SK-N-SH (cell line): ENCODE measurements around the gene C16orf96. TPM values are rescaled to one million over a fixed set of nuclear protein-coding genes. Genes with fewer than 3 reads are reported as not detected.
A peak's percentile ranks its signal among the peaks of the same experiment; 100 is the strongest.

ENCODE experiments used
- CTCF ChIA-PET: fragments of 300-600, 350-600 bp; formaldehyde crosslinking; extraction: SDS; loops from one replicate; lab custom pipeline; 2021; lab: Yijun Ruan, JAX
- POLR2A ChIA-PET: fragments of 350-600 bp; sonication (Branson Sonifier 250); formaldehyde crosslinking; extraction: SDS; loops from one replicate; lab custom pipeline; 2020; ENCODE audit warnings: antibody characterized with exemption, inconsistent platforms; lab: Yijun Ruan, JAX
- DNase-seq: peaks from one replicate; pipeline ENCODE4 v3.0.0; 2012
- H2AFZ ChIP-seq: fragments of 200-600 bp; sonication (generic); 2 replicates; pipeline ENCODE4 v1.8.1; 2016; ENCODE audit warnings: antibody characterized with exemption, mild to moderate bottlenecking, low read depth
- H3F3A ChIP-seq: fragments of 200-600 bp; sonication (generic); replicated peaks from 2 replicates; pipeline ENCODE3; 2016; ENCODE audit warnings: antibody characterized with exemption, mild to moderate bottlenecking; ENCODE audit not compliant: insufficient read depth
- H3K27ac ChIP-seq, 2 experiments: fragments of 200-500 bp in 1 of 2; fragments of 200-600 bp in 1 of 2; sonication (Bioruptor generic) in 1 of 2; sonication (generic), shearing (Covaris generic) in 1 of 2; 2 replicates each; pipeline versions ENCODE4 v1.5.1 to v1.6.1; 2014 to 2016; ENCODE audit warnings: low read depth in 2 of 2, inconsistent platforms in 1 of 2, low read length in 1 of 2, mild to moderate bottlenecking in 1 of 2, mixed read lengths in 1 of 2
- H3K27me3 ChIP-seq: fragments of 200-600 bp; sonication (generic), shearing (Covaris generic); 2 replicates; pipeline ENCODE4 v1.6.1; 2016; ENCODE audit warnings: mixed run types; ENCODE audit not compliant: insufficient read depth
- H3K36me3 ChIP-seq, 2 experiments: fragments of 200-500 bp in 1 of 2; fragments of 200-600 bp in 1 of 2; sonication (Bioruptor generic) in 1 of 2; sonication (generic) in 1 of 2; replicated peaks in 1 of 2; 2 replicates each; pipeline versions ENCODE3 to v1.5.1; 2014 to 2016; ENCODE audit warnings: low read length in 1 of 2, mild to moderate bottlenecking in 1 of 2; ENCODE audit not compliant: insufficient read depth in 2 of 2, control insufficient read depth in 1 of 2
- H3K4me1 ChIP-seq, 2 experiments: fragments of 200-500 bp in 1 of 2; fragments of 200-600 bp in 1 of 2; sonication (Bioruptor generic) in 1 of 2; sonication (generic), shearing (Covaris generic) in 1 of 2; 2 replicates each; pipeline versions ENCODE4 v1.5.1 to v1.6.1; 2014 to 2016; ENCODE audit warnings: low read depth in 1 of 2, low read length in 1 of 2, mixed run types in 1 of 2; ENCODE audit not compliant: insufficient read depth in 2 of 2, control insufficient read depth in 1 of 2
- H3K4me2 ChIP-seq: fragments of 200-600 bp; sonication (generic), shearing (Covaris generic); 2 replicates; pipeline ENCODE4 v1.6.1; 2017; ENCODE audit warnings: mixed run types
- H3K4me3 ChIP-seq, 2 experiments: fragments of 200-500 bp in 1 of 2; fragments of 200-600 bp in 1 of 2; sonication (Bioruptor generic) in 1 of 2; sonication (generic), shearing (Covaris generic) in 1 of 2; 2 replicates each; pipeline versions ENCODE4 v1.5.1 to v1.8.1; 2014 to 2016; ENCODE audit warnings: low read depth in 2 of 2, inconsistent platforms in 1 of 2, low read length in 1 of 2, mild to moderate bottlenecking in 1 of 2, mixed read lengths in 1 of 2, moderate library complexity in 1 of 2
- H3K79me2 ChIP-seq: fragments of 200-600 bp; sonication (generic); 2 replicates; pipeline ENCODE4 v1.8.1; 2017; ENCODE audit warnings: mild to moderate bottlenecking; ENCODE audit not compliant: insufficient read depth
- H3K9ac ChIP-seq: fragments of 200-600 bp; sonication (generic); 2 replicates; pipeline ENCODE4 v1.6.1; 2017; ENCODE audit warnings: mixed run types
- H3K9me2 ChIP-seq: fragments of 200-600 bp; sonication (generic); 2 replicates; pipeline ENCODE4 v1.6.1; 2017; ENCODE audit warnings: mixed run types
- H3K9me3 ChIP-seq: fragments of 200-600 bp; sonication (generic); 2 replicates; pipeline ENCODE4 v1.6.1; 2017; ENCODE audit warnings: mixed run types, mild to moderate bottlenecking, moderate library complexity
- H4K20me1 ChIP-seq: fragments of 200-600 bp; sonication (generic); 2 replicates; pipeline ENCODE4 v1.6.1; 2017; ENCODE audit warnings: mild to moderate bottlenecking, mixed run types; ENCODE audit not compliant: insufficient read depth
- CHD2 ChIP-seq: fragments of 150-350 bp; IDR thresholded peaks from 2 replicates; pipeline ENCODE4 v1.6.1; 2018; ENCODE audit warnings: low read length; ENCODE audit not compliant: partially characterized antibody
- ELF1 ChIP-seq: IDR thresholded peaks from 2 replicates; pipeline ENCODE4 v1.4.0; 2012
- EP300 ChIP-seq, 2 experiments: IDR thresholded peaks; 2 replicates each; pipeline versions ENCODE4 v1.4.0 to v1.6.1; 2012; ENCODE audit warnings: borderline replicate concordance in 1 of 2, low read depth in 1 of 2, low read length in 1 of 2
- FOSL2 ChIP-seq: IDR thresholded peaks from 2 replicates; pipeline ENCODE4 v1.4.0; 2012; ENCODE audit warnings: low read depth, mild to moderate bottlenecking, moderate library complexity, borderline replicate concordance
- FOXJ3 ChIP-seq: sonication (generic); formaldehyde crosslinking; IDR thresholded peaks from 2 replicates; pipeline ENCODE4 v1.5.1; 2020; ENCODE audit warnings: mild to moderate bottlenecking, missing genetic modification reagents
- MAX ChIP-seq: IDR thresholded peaks from 2 replicates; pipeline ENCODE4 v1.4.0; 2012; ENCODE audit warnings: low read depth
- MEF2A ChIP-seq: IDR thresholded peaks from 2 replicates; pipeline ENCODE4 v1.4.0; 2012; ENCODE audit warnings: low read depth, borderline replicate concordance
- NFIC ChIP-seq: IDR thresholded peaks from 2 replicates; pipeline ENCODE4 v1.4.0; 2012; ENCODE audit warnings: borderline replicate concordance
- POLR2AphosphoS5 ChIP-seq: IDR thresholded peaks from 2 replicates; pipeline ENCODE4 v1.6.1; 2012; ENCODE audit warnings: low read depth, low read length
- RAD21 ChIP-seq: IDR thresholded peaks from 2 replicates; pipeline ENCODE4 v1.6.1; 2012; ENCODE audit warnings: mild to moderate bottlenecking, low read length
- RXRA ChIP-seq: IDR thresholded peaks from 2 replicates; pipeline ENCODE4 v1.4.0; 2012; ENCODE audit warnings: low read depth, mild to moderate bottlenecking, borderline replicate concordance
- SIN3A ChIP-seq: IDR thresholded peaks from 2 replicates; pipeline ENCODE4 v1.6.1; 2012; ENCODE audit warnings: low read depth, mild to moderate bottlenecking, low read length, moderate library complexity, borderline replicate concordance
- SMC3 ChIP-seq: IDR thresholded peaks from 2 replicates; pipeline ENCODE4 v1.6.1; 2012; ENCODE audit warnings: low read depth, low read length, improper control_type of control experiment
- TEAD4 ChIP-seq: IDR thresholded peaks from 2 replicates; pipeline ENCODE4 v1.4.0; 2012; ENCODE audit warnings: mild to moderate bottlenecking, borderline replicate concordance; ENCODE audit not compliant: insufficient read depth
- USF1 ChIP-seq: IDR thresholded peaks from 2 replicates; pipeline ENCODE4 v1.4.0; 2012; ENCODE audit warnings: low read depth, borderline replicate concordance
- YY1 ChIP-seq: IDR thresholded peaks from 2 replicates; pipeline ENCODE4 v1.4.0; 2012; ENCODE audit warnings: low read depth, mild to moderate bottlenecking
- ZBTB33 ChIP-seq: IDR thresholded peaks from 2 replicates; pipeline ENCODE4 v1.4.0; 2012; ENCODE audit warnings: low read depth, borderline replicate concordance
- WGBS: methylation state at CpG from one replicate; pipeline ENCODE4 v1.1.6; 2017; ENCODE audit warnings: low lambda C conversion rate; 5-methylcytosine and 5-hydroxymethylcytosine counted together
- polyA plus RNA-seq, 3 experiments: library from polyadenylated mRNA; depleted of rRNA; stranded (reverse); fragments of >200 nt; gene quantifications; 2 replicates each; pipeline ENCODE4 v1.2.3, GENCODE V29; 2012
- TF ChIP-seq, protein P1 (sequence below): fragments of 200-600 bp; sonication (generic); IDR thresholded peaks from 2 replicates; pipeline ENCODE4 v1.6.1; 2017; ENCODE audit warnings: antibody characterized with exemption, mild to moderate bottlenecking, moderate library complexity

Gene C16orf96
- polyA plus RNA-seq, 1 of the 3 experiments (the other 2 are of a cell fraction): 0.05 TPM

- no peaks in the 10 kb centered on the region for H4K20me1 ChIP-seq
- no peaks in the 10 kb centered on the region for H3K27me3 ChIP-seq
- no peaks in the 10 kb centered on the region for H3F3A ChIP-seq
- H2AFZ ChIP-seq: no peak overlapping the region
- DNase-seq: peak; percentile 22
- H3K4me2 ChIP-seq: no peak overlapping the region
- no peaks in the 10 kb centered on the region for H3K9me2 ChIP-seq
- H3K36me3 ChIP-seq: no peaks in the 10 kb centered on the region
- WGBS: 76% methylated on average over 12 of the region's 16 CpGs
- H3K9me3 ChIP-seq: no peaks in the 10 kb centered on the region
- ChIA-PET POLR2A (no interaction called here), CTCF (no interaction called here)
- H3K9ac ChIP-seq: no peak overlapping the region
- no peak overlapping the region for H3K27ac ChIP-seq
- no peak overlapping the region for H3K4me3 ChIP-seq
- no peaks in the 10 kb centered on the region; a peak in 1 of 4 replicates for H3K4me1 ChIP-seq
- no peaks in the 10 kb centered on the region for H3K79me2 ChIP-seq
- TF ChIP-seq MEF2A: no peak
- no peak for TF ChIP-seq USF1
- TF ChIP-seq, protein P1, sequence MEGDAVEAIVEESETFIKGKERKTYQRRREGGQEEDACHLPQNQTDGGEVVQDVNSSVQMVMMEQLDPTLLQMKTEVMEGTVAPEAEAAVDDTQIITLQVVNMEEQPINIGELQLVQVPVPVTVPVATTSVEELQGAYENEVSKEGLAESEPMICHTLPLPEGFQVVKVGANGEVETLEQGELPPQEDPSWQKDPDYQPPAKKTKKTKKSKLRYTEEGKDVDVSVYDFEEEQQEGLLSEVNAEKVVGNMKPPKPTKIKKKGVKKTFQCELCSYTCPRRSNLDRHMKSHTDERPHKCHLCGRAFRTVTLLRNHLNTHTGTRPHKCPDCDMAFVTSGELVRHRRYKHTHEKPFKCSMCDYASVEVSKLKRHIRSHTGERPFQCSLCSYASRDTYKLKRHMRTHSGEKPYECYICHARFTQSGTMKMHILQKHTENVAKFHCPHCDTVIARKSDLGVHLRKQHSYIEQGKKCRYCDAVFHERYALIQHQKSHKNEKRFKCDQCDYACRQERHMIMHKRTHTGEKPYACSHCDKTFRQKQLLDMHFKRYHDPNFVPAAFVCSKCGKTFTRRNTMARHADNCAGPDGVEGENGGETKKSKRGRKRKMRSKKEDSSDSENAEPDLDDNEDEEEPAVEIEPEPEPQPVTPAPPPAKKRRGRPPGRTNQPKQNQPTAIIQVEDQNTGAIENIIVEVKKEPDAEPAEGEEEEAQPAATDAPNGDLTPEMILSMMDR: no peak
- no peak for TF ChIP-seq RXRA
- no peak for TF ChIP-seq TEAD4
- no peak for TF ChIP-seq ELF1
- TF ChIP-seq RAD21: no peak
- no peak for TF ChIP-seq YY1
- TF ChIP-seq POLR2AphosphoS5: no peak
- TF ChIP-seq FOSL2: no peak
- no peak for TF ChIP-seq SIN3A
- no peak for TF ChIP-seq EP300 (IDR thresholded peaks at IDR 0.05; ENCODE audit: borderline replicate concordance in 1 of 2, low read depth in 1 of 2, low read length in 1 of 2)
- no peak for TF ChIP-seq CHD2
- TF ChIP-seq SMC3: no peak
- TF ChIP-seq NFIC: no peak
These were observed 36.9 kb downstream of the C16orf96 start for GRCh38 chr16:4593086-4593485.

DNA sequence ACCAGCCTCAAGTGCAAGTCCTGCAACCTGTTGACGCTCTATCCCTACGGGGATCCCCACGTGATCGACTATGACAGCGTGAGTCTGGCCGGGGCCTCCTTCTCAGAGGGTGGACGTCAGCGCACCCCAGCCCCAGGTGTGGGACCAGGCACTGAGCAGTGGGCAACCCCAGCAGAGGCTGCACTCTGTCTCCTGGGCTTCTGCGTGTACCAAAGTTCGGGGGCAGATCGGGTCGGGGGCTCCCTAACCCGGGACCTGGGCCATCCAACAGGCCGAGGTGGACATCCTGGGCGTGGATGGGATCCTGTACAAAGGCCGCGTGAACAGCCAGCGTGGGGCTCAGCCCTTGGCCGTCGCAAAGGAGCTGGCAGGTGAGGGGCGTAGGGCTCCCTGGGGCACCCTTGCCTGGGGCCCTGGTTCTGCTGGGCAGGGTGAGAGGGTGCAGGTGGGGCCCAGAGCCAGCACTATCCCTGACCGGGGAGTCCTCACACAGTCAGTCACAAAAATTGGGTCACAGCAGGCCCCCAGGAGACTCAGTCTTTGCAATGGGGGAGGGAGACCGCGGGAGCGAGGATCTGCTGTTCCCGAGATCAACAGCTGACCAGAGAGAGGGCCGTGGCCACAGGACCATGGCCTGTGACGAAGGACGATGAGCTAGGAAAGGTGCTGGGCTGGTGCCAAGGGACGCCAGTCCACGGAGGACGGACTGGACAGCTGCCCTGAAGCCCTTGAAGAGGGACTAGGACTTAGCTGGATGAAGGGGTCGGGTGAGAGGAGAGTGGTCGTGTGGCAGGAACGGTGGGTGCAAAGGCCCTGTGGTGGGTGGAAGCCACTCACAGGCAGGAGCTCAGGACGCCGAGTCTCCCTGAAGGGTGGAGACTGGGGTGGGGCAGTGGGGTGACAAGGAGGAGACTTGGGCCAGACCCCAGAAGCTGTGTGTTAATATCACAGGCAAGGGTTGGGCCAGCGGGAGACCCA lies 38.6 kb downstream of the C16orf96 start:
- no peaks in the 10 kb centered on the region for H3K79me2 ChIP-seq
- H3K4me1 ChIP-seq: no peaks in the 10 kb centered on the region; a peak in 1 of 4 replicates
- no peak overlapping the region for H3K9ac ChIP-seq
- H3F3A ChIP-seq: no peaks in the 10 kb centered on the region
- WGBS: 76% methylated on average over 18 of the region's 38 CpGs
- DNase-seq: peak; percentile 27
- no peak overlapping the region for H2AFZ ChIP-seq
- H4K20me1 ChIP-seq: no peaks in the 10 kb centered on the region
- H3K4me2 ChIP-seq: no peak overlapping the region
- H3K27me3 ChIP-seq: no peaks in the 10 kb centered on the region
- no peak overlapping the region for H3K27ac ChIP-seq
- no peak overlapping the region for H3K4me3 ChIP-seq
- no peaks in the 10 kb centered on the region for H3K36me3 ChIP-seq
- no peaks in the 10 kb centered on the region for H3K9me3 ChIP-seq
- CTCF ChIA-PET: interaction anchor here (1.1 to 2.2 kb wide), 4 partner anchors 9 to 88 kb away, joined by 3 to 8 read pairs (median 4); no protein-coding TSS in a partner anchor
- no peaks in the 10 kb centered on the region for H3K9me2 ChIP-seq
- POLR2A ChIA-PET: no interaction called here
- TF ChIP-seq USF1 (no peak), SIN3A (no peak), POLR2AphosphoS5 (no peak), ZBTB33 (no peak), MAX (no peak), RAD21 (no peak), FOSL2 (no peak), FOXJ3 (no peak)
